Lower leg skin (tissue), 3 donors: ENCODE data around the gene NAT8L.

ENCODE experiments used
- POLR2A ChIP-seq, 2 donors: fragments of 450-650 bp; IDR thresholded peaks; one replicate each; pipeline ENCODE4 v1.6.1; 2016 to 2017; ENCODE audit warnings: antibody characterized with exemption in 2 of 2, mild to moderate bottlenecking in 1 of 2, moderate library complexity in 1 of 2
- TF ChIP-seq, protein P1 (sequence below), 3 donors: fragments of 450-650 bp; IDR thresholded peaks; one replicate each; pipeline ENCODE4 v1.5.1; 2016; ENCODE audit warnings: antibody characterized with exemption in 3 of 3, mild to moderate bottlenecking in 3 of 3, moderate library complexity in 2 of 3

DNA sequence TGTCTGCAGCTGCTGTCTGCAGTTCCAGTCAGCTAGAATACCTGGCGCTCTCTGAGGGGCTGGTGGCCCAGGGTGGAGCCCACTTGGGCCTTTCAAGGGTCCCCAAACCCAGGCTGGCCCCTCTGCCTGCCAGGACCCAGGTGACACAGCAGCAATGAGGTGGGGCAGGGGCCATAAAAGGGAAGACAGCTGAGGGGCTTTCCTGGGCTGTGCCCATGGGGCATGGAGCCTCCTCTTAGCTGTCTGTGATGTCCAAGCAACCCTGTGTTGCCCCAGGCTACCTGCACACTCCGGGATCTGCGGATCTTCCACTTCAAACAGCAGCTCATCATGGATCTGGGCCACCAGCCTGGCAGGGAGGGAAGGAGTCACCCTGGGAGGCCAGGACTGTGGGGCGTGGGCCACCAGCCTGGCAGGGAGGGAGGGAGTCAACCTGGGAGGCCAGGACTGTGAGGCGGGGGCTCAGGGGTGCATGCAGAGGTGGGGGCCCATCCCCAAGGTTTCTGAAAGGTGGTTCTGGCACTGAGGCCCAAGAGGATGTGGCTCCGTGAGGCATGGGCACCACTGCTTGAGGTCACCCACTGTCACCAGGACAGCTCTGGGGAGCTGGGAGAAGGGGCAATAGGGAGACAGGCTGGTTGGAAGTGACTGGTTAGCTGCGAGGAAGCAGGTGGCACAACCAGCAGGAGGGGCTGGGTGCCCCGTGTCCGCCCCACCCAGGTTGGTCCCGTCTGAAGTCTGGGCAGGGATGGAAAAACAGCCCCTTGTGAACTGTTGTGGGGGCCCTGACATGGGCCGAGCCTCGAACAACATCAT, 16.3 kb downstream of the NAT8L start:
- TF ChIP-seq POLR2A (IDR thresholded peaks at IDR 0.05), result no peak
- TF ChIP-seq, protein P1, sequence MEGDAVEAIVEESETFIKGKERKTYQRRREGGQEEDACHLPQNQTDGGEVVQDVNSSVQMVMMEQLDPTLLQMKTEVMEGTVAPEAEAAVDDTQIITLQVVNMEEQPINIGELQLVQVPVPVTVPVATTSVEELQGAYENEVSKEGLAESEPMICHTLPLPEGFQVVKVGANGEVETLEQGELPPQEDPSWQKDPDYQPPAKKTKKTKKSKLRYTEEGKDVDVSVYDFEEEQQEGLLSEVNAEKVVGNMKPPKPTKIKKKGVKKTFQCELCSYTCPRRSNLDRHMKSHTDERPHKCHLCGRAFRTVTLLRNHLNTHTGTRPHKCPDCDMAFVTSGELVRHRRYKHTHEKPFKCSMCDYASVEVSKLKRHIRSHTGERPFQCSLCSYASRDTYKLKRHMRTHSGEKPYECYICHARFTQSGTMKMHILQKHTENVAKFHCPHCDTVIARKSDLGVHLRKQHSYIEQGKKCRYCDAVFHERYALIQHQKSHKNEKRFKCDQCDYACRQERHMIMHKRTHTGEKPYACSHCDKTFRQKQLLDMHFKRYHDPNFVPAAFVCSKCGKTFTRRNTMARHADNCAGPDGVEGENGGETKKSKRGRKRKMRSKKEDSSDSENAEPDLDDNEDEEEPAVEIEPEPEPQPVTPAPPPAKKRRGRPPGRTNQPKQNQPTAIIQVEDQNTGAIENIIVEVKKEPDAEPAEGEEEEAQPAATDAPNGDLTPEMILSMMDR (IDR thresholded peaks at IDR 0.05), result no peak
